ENCODE results near the gene TSHZ1.
A peak's percentile ranks its signal among the peaks of the same experiment; 100 is the strongest.

- TF ChIP-seq CTCF (IDR thresholded peaks at IDR 0.05) (no peak), POLR2A (IDR thresholded peaks at IDR 0.05; ENCODE audit: low read depth) (no peak), POLR2AphosphoS5 (IDR thresholded peaks at IDR 0.05) (peak in 1 of 2 donors; percentile 26), EP300 (IDR thresholded peaks at IDR 0.05) (no peak)
These were observed 2.3 kb upstream of the TSHZ1 start for GRCh38 chr18:75208155-75208835.
